RWPE2 (cell line): ENCODE measurements around the gene DHRS7C.

Experiments used
- ATAC-seq: fragments of 200-7000 bp; cut with Tn5 transposase; 3 replicates; pipeline ENCODE4 v1.9.1; 2021; ENCODE audit warnings: low read depth
- DNase-seq: peaks from one replicate; pipeline ENCODE4 v3.0.0-alpha.2; 2020; ENCODE audit warnings: low spot score
- H3K27ac ChIP-seq: fragments of 450-650 bp; 2 replicates; pipeline ENCODE4 v1.5.1; 2017; ENCODE audit warnings: mild to moderate bottlenecking; ENCODE audit not compliant: poor library complexity, severe bottlenecking
- H3K27me3 ChIP-seq: fragments of 250-450 bp; sonication (Bioruptor Pico); 2 replicates; pipeline ENCODE4 v1.5.1; 2021; ENCODE audit warnings: mild to moderate bottlenecking, moderate library complexity; ENCODE audit not compliant: insufficient read depth, poor library complexity, severe bottlenecking
- H3K36me3 ChIP-seq: fragments of 250-450 bp; sonication (Bioruptor Pico); 2 replicates; pipeline ENCODE4 v1.5.1; 2020; ENCODE audit warnings: low read depth, mild to moderate bottlenecking, moderate library complexity
- H3K4me1 ChIP-seq: fragments of 250-450 bp; sonication (Bioruptor Pico); 2 replicates; pipeline ENCODE4 v1.5.1; 2021; ENCODE audit warnings: mild to moderate bottlenecking, moderate library complexity; ENCODE audit not compliant: insufficient read depth, poor library complexity, severe bottlenecking
- H3K4me3 ChIP-seq: fragments of 250-450 bp; sonication (Bioruptor Pico); 2 replicates; pipeline ENCODE4 v1.5.1; 2021; ENCODE audit warnings: mild to moderate bottlenecking, moderate library complexity; ENCODE audit not compliant: severe bottlenecking
- H3K9me3 ChIP-seq: fragments of 250-450 bp; sonication (Bioruptor Pico); 2 replicates; pipeline ENCODE4 v1.5.1; 2021; ENCODE audit warnings: mild to moderate bottlenecking, moderate library complexity; ENCODE audit not compliant: severe bottlenecking
- CTCF ChIP-seq: fragments of 450-650 bp; IDR thresholded peaks from one replicate; pipeline ENCODE4 v1.5.1; 2017; ENCODE audit warnings: mild to moderate bottlenecking, moderate library complexity; ENCODE audit not compliant: poor library complexity, severe bottlenecking

The DHRS7C gene

DNA sequence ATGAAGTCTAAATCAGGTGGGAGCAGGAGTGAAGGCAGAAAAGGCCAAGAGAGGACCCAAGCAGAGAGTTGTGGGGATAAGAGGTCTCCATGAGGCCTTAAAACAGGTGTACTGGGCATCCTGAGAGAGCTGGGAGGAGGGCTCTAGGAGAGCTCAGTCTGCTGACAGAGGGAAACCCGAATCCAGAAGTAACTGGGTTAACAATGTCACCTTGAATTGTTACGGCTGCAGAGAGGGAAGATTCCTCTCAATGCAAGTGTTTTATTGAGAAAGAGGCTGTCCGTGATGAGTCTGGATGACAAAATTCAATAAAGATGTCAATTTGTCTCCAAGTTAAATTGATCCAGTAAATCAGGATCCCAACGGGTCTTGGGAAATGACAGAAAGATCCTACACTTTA is 8.3 kb downstream of the DHRS7C start:
- TF ChIP-seq CTCF = no peak
- H3K36me3 ChIP-seq = no peaks in the 10 kb centered on the region
- H3K4me1 ChIP-seq = no peaks in the 10 kb centered on the region
- no peak overlapping the region for H3K27ac ChIP-seq
- no peaks in the 10 kb centered on the region for H3K27me3 ChIP-seq
- DNase-seq (no peak), ATAC-seq (no peak)
- no peaks in the 10 kb centered on the region for H3K9me3 ChIP-seq
- no peak overlapping the region for H3K4me3 ChIP-seq

GRCh38 chr17:9780552-9780951 is 10.8 kb downstream of the DHRS7C start:
- no peak for ATAC-seq
- H3K4me1 ChIP-seq = no peaks in the 10 kb centered on the region
- no peaks in the 10 kb centered on the region for H3K9me3 ChIP-seq
- no peaks in the 10 kb centered on the region for H3K27me3 ChIP-seq
- H3K36me3 ChIP-seq = no peaks in the 10 kb centered on the region
- no peak for TF ChIP-seq CTCF
- no peak for DNase-seq
- H3K4me3 ChIP-seq = no peak overlapping the region
- no peak overlapping the region for H3K27ac ChIP-seq

DNA sequence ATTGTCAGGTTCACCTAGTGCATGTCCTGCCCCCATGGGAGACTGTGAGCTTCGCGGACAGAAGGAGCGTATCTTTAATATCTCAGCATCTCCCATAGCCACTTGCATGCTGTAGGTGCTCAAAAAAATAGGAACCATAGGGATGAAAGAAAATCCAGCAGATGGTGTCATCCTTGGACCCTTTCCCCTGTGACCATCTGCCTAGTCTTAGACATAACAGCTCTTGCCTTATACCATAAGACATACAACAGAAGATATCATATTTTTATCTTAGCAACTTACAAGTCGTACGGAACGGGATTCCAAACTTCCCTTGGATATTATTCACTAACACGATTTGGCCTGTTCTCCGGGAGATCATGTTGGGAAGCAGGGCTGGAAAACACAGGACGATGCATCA is 14.5 kb downstream of the DHRS7C start:
- no peak for TF ChIP-seq CTCF
- H3K27ac ChIP-seq = no peak overlapping the region
- ATAC-seq (no peak), DNase-seq (peak; percentile 6)
- no peaks in the 10 kb centered on the region for H3K4me1 ChIP-seq
- no peak overlapping the region for H3K4me3 ChIP-seq
- no peaks in the 10 kb centered on the region for H3K36me3 ChIP-seq
- no peaks in the 10 kb centered on the region for H3K27me3 ChIP-seq
- no peaks in the 10 kb centered on the region for H3K9me3 ChIP-seq

- no peak for TF ChIP-seq CTCF
- no peaks in the 10 kb centered on the region for H3K27me3 ChIP-seq
- no peaks in the 10 kb centered on the region for H3K4me1 ChIP-seq
- H3K4me3 ChIP-seq = no peak overlapping the region
- H3K36me3 ChIP-seq = no peaks in the 10 kb centered on the region
- H3K27ac ChIP-seq = no peak overlapping the region
- no peaks in the 10 kb centered on the region for H3K9me3 ChIP-seq
- ATAC-seq (no peak), DNase-seq (no peak)
Measured at GRCh38 chr17:9772658-9773057, 18.7 kb downstream of the DHRS7C start.

GRCh38 chr17:9771465-9771864 is 19.9 kb downstream of the DHRS7C start:
- no peaks in the 10 kb centered on the region for H3K36me3 ChIP-seq
- no peak overlapping the region for H3K4me3 ChIP-seq
- no peaks in the 10 kb centered on the region for H3K27me3 ChIP-seq
- H3K4me1 ChIP-seq = no peaks in the 10 kb centered on the region
- H3K27ac ChIP-seq = no peak overlapping the region
- no peak for TF ChIP-seq CTCF
- ATAC-seq = no peak
- no peaks in the 10 kb centered on the region for H3K9me3 ChIP-seq
- DNase-seq = no peak
